ENCODE measurements around the gene PLEKHG4.

PLEKHG4 gene

DNA sequence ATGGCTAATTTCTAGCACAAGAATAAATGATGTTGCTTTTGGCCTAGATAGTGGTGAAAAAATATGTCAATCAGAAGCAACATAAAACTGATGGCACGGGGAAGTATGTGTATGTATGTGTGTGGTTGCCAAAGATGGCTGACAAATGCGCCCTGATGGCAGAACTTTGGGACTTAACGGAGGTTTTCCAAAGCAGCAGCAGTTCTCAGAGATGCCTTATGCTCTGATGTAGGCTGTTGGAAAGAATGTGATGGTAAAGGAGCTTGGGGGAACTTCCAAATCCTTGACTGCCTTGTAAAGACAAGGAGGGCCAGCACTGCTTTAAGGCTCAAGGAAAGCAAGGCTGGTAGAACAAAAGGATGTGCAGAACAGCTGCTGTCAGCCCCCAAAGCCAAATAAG lies 31.2 kb downstream of the PLEKHG4 start:
- H3K9ac ChIP-seq (ENCODE audit: low read length), result no peak overlapping the region
- no peak overlapping the region for H4K12ac ChIP-seq (ENCODE audit: low read depth, low read length)
- no peak overlapping the region for H2BK12ac ChIP-seq (ENCODE audit: low read length)
- no peak overlapping the region for H3K14ac ChIP-seq (ENCODE audit: low read length)
- H2BK5ac ChIP-seq (ENCODE audit: low read depth, low read length, poor library complexity), result no peak overlapping the region
- no peak for DNase-seq
- H3K27me3 ChIP-seq (ENCODE audit: insufficient read depth, low read length), result no peaks in the 10 kb centered on the region
- no peak overlapping the region for H4K8ac ChIP-seq (ENCODE audit: low read depth, low read length)
- H3K79me1 ChIP-seq (ENCODE audit: low read length), result peaks cover 5% of the 10 kb centered on the region
- no peak overlapping the region for H3K18ac ChIP-seq (ENCODE audit: low read length)
- H4K91ac ChIP-seq (ENCODE audit: low read depth, low read length), result peak overlapping the region; percentile 46
- H2AK5ac ChIP-seq (ENCODE audit: low read length), result peak overlapping the region; percentile 13
- no peak overlapping the region for H3K4me2 ChIP-seq (ENCODE audit: low read length)
- no peak overlapping the region for H3K23ac ChIP-seq (ENCODE audit: low read length)
- no peaks in the 10 kb centered on the region for H3K79me2 ChIP-seq (ENCODE audit: control insufficient read depth, insufficient read depth, low read length, poor library complexity)
- no peaks in the 10 kb centered on the region for H3K9me3 ChIP-seq (ENCODE audit: insufficient read depth, low read depth, low read length)
- H2AFZ ChIP-seq (ENCODE audit: insufficient read depth, low read length, poor library complexity), result no peak overlapping the region
- no CpG with 5 or more reads among the region's 3 CpGs for WGBS (ENCODE audit: extremely low coverage, insufficient coverage, insufficient read length)
- H3K4ac ChIP-seq (ENCODE audit: low read depth, low read length), result no peak overlapping the region
- H3K4me3 ChIP-seq (ENCODE audit: low read depth, low read length), result no peak overlapping the region
- no peak overlapping the region for H2BK120ac ChIP-seq (ENCODE audit: insufficient read depth, low read length, poor library complexity)
- no peak overlapping the region for H3K27ac ChIP-seq (ENCODE audit: low read depth, low read length)
- no peaks in the 10 kb centered on the region for H3K36me3 ChIP-seq (ENCODE audit: control insufficient read depth in 1 of 2, insufficient read depth in 2 of 2, low read length in 2 of 2)
- peaks cover 9 to 14% of the 10 kb centered on the region in 2 experiments for H3K4me1 ChIP-seq (ENCODE audit: control insufficient read depth in 1 of 2, insufficient read depth in 2 of 2, low read length in 2 of 2)

DNA sequence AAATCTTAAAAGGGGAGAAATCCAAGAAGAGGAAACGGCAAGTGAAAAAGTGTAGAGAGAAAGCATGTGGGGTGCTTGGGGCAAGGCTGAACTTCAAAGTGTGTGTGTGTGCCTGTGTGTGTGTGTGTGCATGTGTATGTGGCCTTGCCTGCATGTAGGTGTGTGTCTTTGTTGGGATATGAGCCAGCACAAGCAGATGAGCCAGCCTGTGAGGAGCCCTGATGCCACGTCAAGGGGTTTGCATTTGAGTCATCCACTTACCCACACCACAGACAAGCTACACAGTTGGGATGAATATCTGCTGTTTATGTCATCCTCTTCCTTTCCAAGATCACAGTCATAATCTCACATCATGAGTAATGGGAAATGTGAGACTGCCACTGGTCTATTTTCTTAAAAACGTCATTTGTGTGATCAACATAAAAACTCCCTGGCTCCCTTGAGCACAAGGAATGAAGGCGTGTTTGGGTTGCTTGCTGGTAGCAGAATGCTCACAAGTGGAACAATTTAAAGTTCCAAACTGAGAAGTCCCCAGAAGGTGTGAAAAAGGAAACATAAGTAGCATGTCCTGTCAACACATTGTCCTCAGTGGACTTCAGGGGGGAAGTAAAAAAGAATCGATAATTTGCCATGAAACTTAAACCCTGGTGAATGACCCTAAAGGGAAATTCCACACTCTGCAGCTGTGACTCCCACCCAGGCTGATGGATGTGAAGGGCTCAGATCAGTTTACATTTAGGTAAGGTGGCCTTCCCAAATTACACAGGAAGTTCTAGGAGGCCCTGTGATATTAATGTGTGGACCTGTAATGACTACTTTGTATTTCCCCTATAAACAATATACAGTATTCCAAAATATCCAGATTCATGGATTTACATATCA lies 32.5 kb downstream of the PLEKHG4 start:
- Histone ChIP-seq H3K27me3 (ENCODE audit: insufficient read depth, low read length) (no peaks in the 10 kb centered on the region), H3K4me1 (ENCODE audit: control insufficient read depth in 1 of 2, insufficient read depth in 2 of 2, low read length in 2 of 2) (peaks cover 9 to 14% of the 10 kb centered on the region in 2 experiments), H3K27ac (ENCODE audit: low read depth, low read length) (peak overlapping the region; percentile 94), H3K4me2 (ENCODE audit: low read length) (peak overlapping the region; percentile 37), H2AFZ (ENCODE audit: insufficient read depth, low read length, poor library complexity) (no peak overlapping the region), H3K18ac (ENCODE audit: low read length) (peak overlapping the region; percentile 23), H3K9me3 (ENCODE audit: insufficient read depth, low read depth, low read length) (no peaks in the 10 kb centered on the region), H2BK12ac (ENCODE audit: low read length) (peak overlapping the region; percentile 6), H4K12ac (ENCODE audit: low read depth, low read length) (no peak overlapping the region), H3K23ac (ENCODE audit: low read length) (no peak overlapping the region), H3K4me3 (ENCODE audit: low read depth, low read length) (no peak overlapping the region), H3K79me1 (ENCODE audit: low read length) (peaks cover 5% of the 10 kb centered on the region), H3K9ac (ENCODE audit: low read length) (no peak overlapping the region), H3K14ac (ENCODE audit: low read length) (no peak overlapping the region), H3K36me3 (ENCODE audit: control insufficient read depth in 1 of 2, insufficient read depth in 2 of 2, low read length in 2 of 2) (no peaks in the 10 kb centered on the region), H2BK120ac (ENCODE audit: insufficient read depth, low read length, poor library complexity) (no peak overlapping the region), H2BK5ac (ENCODE audit: low read depth, low read length, poor library complexity) (peak overlapping the region; percentile 20), H2AK5ac (ENCODE audit: low read length) (no peak overlapping the region), H4K8ac (ENCODE audit: low read depth, low read length) (no peak overlapping the region), H3K4ac (ENCODE audit: low read depth, low read length) (no peak overlapping the region), H4K91ac (ENCODE audit: low read depth, low read length) (peak overlapping the region; percentile 20), H3K79me2 (ENCODE audit: control insufficient read depth, insufficient read depth, low read length, poor library complexity) (no peaks in the 10 kb centered on the region)
- WGBS (ENCODE audit: extremely low coverage, insufficient coverage, insufficient read length), result no CpG with 5 or more reads among the region's 5 CpGs
- DNase-seq, result peak; percentile 93 to 96

DNA sequence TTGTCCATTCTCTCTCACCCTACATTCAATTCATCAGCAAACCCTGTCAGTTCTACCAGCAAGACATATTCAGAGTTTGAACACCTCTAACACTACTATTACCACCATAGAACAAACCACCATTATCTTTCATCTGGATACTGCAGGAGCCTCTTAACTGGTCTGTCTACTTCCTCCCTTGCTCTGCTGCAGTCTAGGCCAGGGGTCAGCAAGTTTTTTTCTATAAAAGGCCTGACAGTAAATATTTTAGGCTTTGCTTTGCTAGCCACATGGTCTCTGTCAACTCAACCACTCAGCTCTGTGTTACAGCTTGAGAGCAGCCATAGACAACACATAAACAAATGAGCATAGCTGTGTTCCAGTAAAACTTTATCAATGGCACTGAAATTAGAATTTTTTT lies 33.4 kb downstream of the PLEKHG4 start:
- H3K27ac ChIP-seq (ENCODE audit: low read depth, low read length), result peak overlapping the region; percentile 94
- H3K9ac ChIP-seq (ENCODE audit: low read length), result no peak overlapping the region
- no peak overlapping the region for H3K14ac ChIP-seq (ENCODE audit: low read length)
- H2AK5ac ChIP-seq (ENCODE audit: low read length), result no peak overlapping the region
- peak; percentile 65 to 80 for DNase-seq
- no peak overlapping the region for H2BK12ac ChIP-seq (ENCODE audit: low read length)
- H3K4me3 ChIP-seq (ENCODE audit: low read depth, low read length), result no peak overlapping the region
- no peak overlapping the region for H3K4ac ChIP-seq (ENCODE audit: low read depth, low read length)
- H3K9me3 ChIP-seq (ENCODE audit: insufficient read depth, low read depth, low read length), result no peaks in the 10 kb centered on the region
- H3K4me2 ChIP-seq (ENCODE audit: low read length), result peak overlapping the region; percentile 40
- H2BK5ac ChIP-seq (ENCODE audit: low read depth, low read length, poor library complexity), result peak overlapping the region; percentile 54
- H4K12ac ChIP-seq (ENCODE audit: low read depth, low read length), result no peak overlapping the region
- H2BK120ac ChIP-seq (ENCODE audit: insufficient read depth, low read length, poor library complexity), result peak overlapping the region; percentile 73
- H3K23ac ChIP-seq (ENCODE audit: low read length), result no peak overlapping the region
- no peaks in the 10 kb centered on the region for H3K79me2 ChIP-seq (ENCODE audit: control insufficient read depth, insufficient read depth, low read length, poor library complexity)
- H4K8ac ChIP-seq (ENCODE audit: low read depth, low read length), result no peak overlapping the region
- no peaks in the 10 kb centered on the region for H3K27me3 ChIP-seq (ENCODE audit: insufficient read depth, low read length)
- peaks cover 5% of the 10 kb centered on the region for H3K79me1 ChIP-seq (ENCODE audit: low read length)
- peaks cover 9 to 14% of the 10 kb centered on the region in 2 experiments for H3K4me1 ChIP-seq (ENCODE audit: control insufficient read depth in 1 of 2, insufficient read depth in 2 of 2, low read length in 2 of 2)
- H2AFZ ChIP-seq (ENCODE audit: insufficient read depth, low read length, poor library complexity), result no peak overlapping the region
- H3K18ac ChIP-seq (ENCODE audit: low read length), result no peak overlapping the region
- H4K91ac ChIP-seq (ENCODE audit: low read depth, low read length), result no peak overlapping the region
- H3K36me3 ChIP-seq (ENCODE audit: control insufficient read depth in 1 of 2, insufficient read depth in 2 of 2, low read length in 2 of 2), result no peaks in the 10 kb centered on the region

DNA sequence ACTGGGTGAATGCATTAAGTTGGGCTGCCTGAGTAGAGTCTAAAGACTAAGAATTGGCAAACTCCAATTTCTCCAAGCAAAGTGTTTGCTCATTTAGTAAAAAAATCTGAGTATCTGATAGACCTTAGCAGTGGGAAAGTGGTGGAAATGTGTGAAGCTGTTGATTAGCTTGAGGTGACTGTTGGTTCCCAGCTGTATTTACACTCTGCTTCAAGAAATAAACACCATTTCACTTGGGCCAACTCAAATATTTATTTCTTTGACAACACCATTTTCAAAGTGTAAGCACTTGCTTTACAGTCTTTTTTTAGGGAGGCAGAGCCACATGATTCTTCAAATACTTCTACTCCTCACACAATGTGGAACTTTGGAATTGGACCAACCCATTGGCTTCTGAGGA lies 38.5 kb downstream of the PLEKHG4 start:
- Histone ChIP-seq H3K79me2 (ENCODE audit: control insufficient read depth, insufficient read depth, low read length, poor library complexity) (no peaks in the 10 kb centered on the region), H4K12ac (ENCODE audit: low read depth, low read length) (no peak overlapping the region), H3K9ac (ENCODE audit: low read length) (no peak overlapping the region), H2AFZ (ENCODE audit: insufficient read depth, low read length, poor library complexity) (no peak overlapping the region), H2BK12ac (ENCODE audit: low read length) (no peak overlapping the region), H2AK5ac (ENCODE audit: low read length) (no peak overlapping the region), H3K36me3 (ENCODE audit: control insufficient read depth in 1 of 2, insufficient read depth in 2 of 2, low read length in 2 of 2) (no peaks in the 10 kb centered on the region), H3K27me3 (ENCODE audit: insufficient read depth, low read length) (no peaks in the 10 kb centered on the region), H3K4ac (ENCODE audit: low read depth, low read length) (no peak overlapping the region), H4K91ac (ENCODE audit: low read depth, low read length) (no peak overlapping the region), H3K4me2 (ENCODE audit: low read length) (no peak overlapping the region), H3K9me3 (ENCODE audit: insufficient read depth, low read depth, low read length) (no peaks in the 10 kb centered on the region), H4K8ac (ENCODE audit: low read depth, low read length) (no peak overlapping the region), H3K23ac (ENCODE audit: low read length) (no peak overlapping the region), H3K18ac (ENCODE audit: low read length) (no peak overlapping the region), H2BK5ac (ENCODE audit: low read depth, low read length, poor library complexity) (no peak overlapping the region), H2BK120ac (ENCODE audit: insufficient read depth, low read length, poor library complexity) (no peak overlapping the region), H3K14ac (ENCODE audit: low read length) (no peak overlapping the region), H3K27ac (ENCODE audit: low read depth, low read length) (no peak overlapping the region), H3K4me1 (ENCODE audit: control insufficient read depth in 1 of 2, insufficient read depth in 2 of 2, low read length in 2 of 2) (peaks cover 2 to 3% of the 10 kb centered on the region in 2 experiments), H3K79me1 (ENCODE audit: low read length) (no peaks in the 10 kb centered on the region), H3K4me3 (ENCODE audit: low read depth, low read length) (no peak overlapping the region)
- DNase-seq, result no peak

Measured in trophoblast cell (in vitro differentiated cells and primary cell).